Stomach smooth muscle (tissue), 2 donors: Measurements from ENCODE around the gene YPEL1.
A peak's percentile ranks its signal among the peaks of the same experiment; 100 is the strongest.

Experiments used
- H3K27ac ChIP-seq: one replicate; pipeline ENCODE4 v1.7.0; 2013; ENCODE audit warnings: mild to moderate bottlenecking, low read length, inconsistent platforms
- H3K27me3 ChIP-seq, 2 donors: one replicate each; pipeline ENCODE4 v1.7.0; 2013; ENCODE audit warnings: low read length in 2 of 2; ENCODE audit not compliant: insufficient read depth in 2 of 2, control insufficient read depth in 1 of 2
- H3K36me3 ChIP-seq, 2 donors: one replicate each; pipeline ENCODE4 v1.7.0; 2013; ENCODE audit warnings: low read length in 2 of 2; ENCODE audit not compliant: control insufficient read depth in 2 of 2, insufficient read depth in 2 of 2
- H3K4me1 ChIP-seq: one replicate; pipeline ENCODE4 v1.7.0; 2013; ENCODE audit warnings: low read length; ENCODE audit not compliant: control insufficient read depth, insufficient read depth
- H3K4me3 ChIP-seq, 2 donors: one replicate each; pipeline ENCODE4 v1.7.0; 2013; ENCODE audit warnings: low read length in 2 of 2
- H3K9ac ChIP-seq, 2 donors: one replicate each; pipeline ENCODE4 v1.7.0; 2013; ENCODE audit warnings: low read length in 2 of 2, mild to moderate bottlenecking in 1 of 2
- H3K9me3 ChIP-seq, 2 donors: one replicate each; pipeline ENCODE4 v1.7.0; 2013; ENCODE audit warnings: low read length in 2 of 2; ENCODE audit not compliant: control insufficient read depth in 2 of 2
- donor health status: healthy.
- donor health status: Pancreatic carcinoma.

Gene YPEL1

GRCh38 chr22:21669026-21669425 lies 66.6 kb downstream of the YPEL1 start:
- H3K9ac ChIP-seq: no peak overlapping the region
- H3K27me3 ChIP-seq: no peaks in the 10 kb centered on the region
- H3K9me3 ChIP-seq: no peaks in the 10 kb centered on the region
- H3K4me1 ChIP-seq: peaks cover 7% of the 10 kb centered on the region
- H3K4me3 ChIP-seq: no peak overlapping the region
- no peak overlapping the region for H3K27ac ChIP-seq
- H3K36me3 ChIP-seq: peaks cover 25 to 27% of the 10 kb centered on the region in 2 donors

GRCh38 chr22:21666786-21667185 lies 68.8 kb downstream of the YPEL1 start:
- H3K4me1 ChIP-seq: peaks cover 7% of the 10 kb centered on the region
- no peak overlapping the region for H3K27ac ChIP-seq
- no peaks in the 10 kb centered on the region for H3K9me3 ChIP-seq
- H3K36me3 ChIP-seq: peaks cover 10 to 11% of the 10 kb centered on the region in 2 donors
- H3K9ac ChIP-seq: peak overlapping the region in 1 of 2 donors; percentile 62
- peak overlapping the region; percentile 67 to 94 for H3K4me3 ChIP-seq
- H3K27me3 ChIP-seq: no peaks in the 10 kb centered on the region

GRCh38 chr22:21665047-21665851 lies 70.3 kb downstream of the YPEL1 start:
- H3K4me3 ChIP-seq: peak overlapping the region; percentile 67 to 94
- peaks cover 0 to 2% of the 10 kb centered on the region in 2 donors for H3K27me3 ChIP-seq
- H3K4me1 ChIP-seq: peaks cover 7% of the 10 kb centered on the region
- H3K36me3 ChIP-seq: no peaks in the 10 kb centered on the region
- peak overlapping the region; percentile 86 for H3K27ac ChIP-seq
- H3K9ac ChIP-seq: peak overlapping the region; percentile 29 to 62
- H3K9me3 ChIP-seq: no peaks in the 10 kb centered on the region

- Histone ChIP-seq H3K36me3 (no peaks in the 10 kb centered on the region), H3K27me3 (peaks cover 0 to 5% of the 10 kb centered on the region in 2 donors), H3K4me1 (peaks cover 7% of the 10 kb centered on the region), H3K27ac (no peak overlapping the region), H3K9me3 (no peaks in the 10 kb centered on the region), H3K4me3 (no peak overlapping the region), H3K9ac (no peak overlapping the region)
Measured at GRCh38 chr22:21663738-21664137, 71.9 kb downstream of the YPEL1 start.

GRCh38 chr22:21661991-21662390 lies 73.6 kb downstream of the YPEL1 start:
- H3K36me3 ChIP-seq: no peaks in the 10 kb centered on the region
- H3K4me1 ChIP-seq: peaks cover 13% of the 10 kb centered on the region
- no peaks in the 10 kb centered on the region for H3K9me3 ChIP-seq
- H3K27me3 ChIP-seq: peaks cover 11 to 13% of the 10 kb centered on the region in 2 donors
- no peak overlapping the region for H3K27ac ChIP-seq
- H3K4me3 ChIP-seq: no peak overlapping the region
- no peak overlapping the region for H3K9ac ChIP-seq

- Histone ChIP-seq H3K9ac (no peak overlapping the region), H3K9me3 (no peaks in the 10 kb centered on the region), H3K36me3 (no peaks in the 10 kb centered on the region), H3K4me1 (peaks cover 9% of the 10 kb centered on the region), H3K27me3 (peaks cover 17% of the 10 kb centered on the region in 2 donors), H3K27ac (no peak overlapping the region), H3K4me3 (no peak overlapping the region)
Measured at GRCh38 chr22:21660904-21661303, 74.7 kb downstream of the YPEL1 start.

GRCh38 chr22:21659864-21660525 lies 75.6 kb downstream of the YPEL1 start:
- Histone ChIP-seq H3K9ac (no peak overlapping the region), H3K4me1 (peaks cover 6% of the 10 kb centered on the region)

GRCh38 chr22:21657360-21658032 lies 78.1 kb downstream of the YPEL1 start:
- Histone ChIP-seq H3K27ac (no peak overlapping the region), H3K9ac (no peak overlapping the region), H3K4me1 (peaks cover 9% of the 10 kb centered on the region), H3K9me3 (no peaks in the 10 kb centered on the region), H3K36me3 (no peaks in the 10 kb centered on the region), H3K27me3 (peaks cover 17 to 18% of the 10 kb centered on the region in 2 donors), H3K4me3 (peak overlapping the region; percentile 57 to 67)

More at GRCh38 chr22:21659864-21660525, 75.6 kb downstream of the YPEL1 start:
- Histone ChIP-seq H3K27ac (no peak overlapping the region), H3K36me3 (no peaks in the 10 kb centered on the region), H3K4me3 (no peak overlapping the region), H3K9me3 (no peaks in the 10 kb centered on the region), H3K27me3 (peaks cover 17% of the 10 kb centered on the region in 2 donors)

- Histone ChIP-seq H3K27me3 (peaks cover 17 to 18% of the 10 kb centered on the region in 2 donors), H3K36me3 (no peaks in the 10 kb centered on the region), H3K9me3 (no peaks in the 10 kb centered on the region), H3K27ac (no peak overlapping the region), H3K4me3 (peak overlapping the region in 1 of 2 donors; percentile 67), H3K4me1 (peaks cover 11% of the 10 kb centered on the region), H3K9ac (no peak overlapping the region)
Measured at GRCh38 chr22:21657020-21657359, 78.6 kb downstream of the YPEL1 start.

- Histone ChIP-seq H3K36me3 (no peaks in the 10 kb centered on the region), H3K27me3 (peaks cover 10 to 14% of the 10 kb centered on the region in 2 donors), H3K4me1 (peaks cover 19% of the 10 kb centered on the region), H3K9me3 (no peaks in the 10 kb centered on the region), H3K27ac (no peak overlapping the region), H3K9ac (no peak overlapping the region), H3K4me3 (peak overlapping the region; percentile 58 to 79)
Measured at GRCh38 chr22:21652547-21653545, 82.7 kb downstream of the YPEL1 start.
